ENCODE data around the gene STXBP5L.
A peak's percentile ranks its signal among the peaks of the same experiment; 100 is the strongest.

The STXBP5L gene

DNA sequence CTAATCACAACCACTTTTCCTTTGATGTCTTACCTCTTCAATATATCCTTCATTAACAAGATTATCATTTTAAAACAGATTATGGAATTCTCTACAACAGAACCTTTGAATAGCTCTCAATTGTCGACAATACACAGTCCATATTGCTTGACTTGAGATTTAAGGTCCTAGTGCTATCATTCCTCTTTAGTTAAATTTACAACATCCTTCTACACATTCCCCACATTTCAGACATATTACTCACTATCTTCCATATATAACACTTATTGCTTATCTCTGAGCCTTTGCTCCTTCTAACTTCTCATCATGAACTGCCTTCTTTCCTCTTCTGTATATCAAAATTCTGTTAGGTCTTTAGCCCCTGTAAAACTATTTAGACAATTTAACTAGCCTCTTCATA lies 247.0 kb downstream of the STXBP5L start:
- Histone ChIP-seq H2BK15ac (ENCODE audit: low read depth, poor library complexity, severe bottlenecking) (no peak overlapping the region), H3K18ac (ENCODE audit: low read depth in 1 of 2, low read length in 2 of 2) (no peak overlapping the region), H3K4ac (ENCODE audit: low read depth in 1 of 2, low read length in 2 of 2) (no peak overlapping the region), H3K4me3 (ENCODE audit: insufficient read depth in 1 of 2, low read depth in 1 of 2, low read length in 2 of 2) (no peak overlapping the region), H2BK5ac (ENCODE audit: low read depth, low read length, poor library complexity, severe bottlenecking) (no peak overlapping the region), H4K91ac (ENCODE audit: low read length) (no peak overlapping the region), H3K4me1 (ENCODE audit: control insufficient read depth, insufficient read depth, low read depth, low read length) (no peaks in the 10 kb centered on the region), H3K9ac (ENCODE audit: low read length) (no peak overlapping the region), H3K27ac (ENCODE audit: low read length, poor library complexity, severe bottlenecking) (no peak overlapping the region), H3K23ac (ENCODE audit: low read length in 2 of 2) (no peak overlapping the region), H3K14ac (ENCODE audit: low read length in 2 of 2) (no peak overlapping the region), H4K8ac (ENCODE audit: low read length) (no peak overlapping the region), H3K79me1 (replicated peaks; ENCODE audit: low read length, poor library complexity, severe bottlenecking) (no peaks in the 10 kb centered on the region), H3K4me2 (ENCODE audit: low read length, poor library complexity, severe bottlenecking) (no peak overlapping the region), H3K9me3 (ENCODE audit: control insufficient read depth, low read length) (peaks cover 3% of the 10 kb centered on the region), H2AK5ac (ENCODE audit: low read length, severe bottlenecking) (no peak overlapping the region), H2AFZ (ENCODE audit: low read depth, low read length) (no peak overlapping the region), H3K36me3 (ENCODE audit: control insufficient read depth in 1 of 2, insufficient read depth in 2 of 2, low read depth in 1 of 2, low read length in 2 of 2) (no peaks in the 10 kb centered on the region), H2BK12ac (ENCODE audit: low read length in 2 of 2) (no peak overlapping the region), H2BK120ac (ENCODE audit: low read depth, low read length) (no peak overlapping the region), H3K27me3 (ENCODE audit: control insufficient read depth in 1 of 2, insufficient read depth in 1 of 2, low read length in 2 of 2) (no peaks in the 10 kb centered on the region)
- peak; percentile 2 for DNase-seq
- WGBS = 15% methylated on average over 1 of the region's 1 CpG

DNA sequence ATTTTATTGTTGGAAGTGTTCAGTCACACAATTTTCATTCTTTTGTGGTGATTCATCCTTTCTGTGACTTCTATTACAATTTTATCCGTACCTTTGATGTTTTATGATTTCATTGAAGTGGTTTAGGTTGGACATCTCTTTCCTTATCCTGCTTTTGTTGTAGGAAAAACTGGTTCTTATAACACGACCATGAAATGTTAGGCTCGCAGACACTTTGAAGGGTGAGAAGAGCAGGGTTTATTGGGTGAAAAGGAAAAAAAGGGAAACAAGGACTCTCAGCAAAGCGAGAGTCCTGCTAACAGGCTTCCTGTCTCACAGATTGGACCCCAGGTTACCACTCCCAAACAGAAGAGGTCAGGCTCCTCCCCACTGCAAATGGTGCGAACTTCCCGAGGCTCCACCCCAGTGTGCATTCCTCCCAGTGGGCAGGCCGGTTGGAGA lies 257.4 kb downstream of the STXBP5L start:
- H2BK120ac ChIP-seq (ENCODE audit: low read depth, low read length) = no peak overlapping the region
- no peak overlapping the region for H3K4ac ChIP-seq (ENCODE audit: low read depth in 1 of 2, low read length in 2 of 2)
- H3K14ac ChIP-seq (ENCODE audit: low read length in 2 of 2) = no peak overlapping the region
- H3K9ac ChIP-seq (ENCODE audit: low read length) = no peak overlapping the region
- H2BK12ac ChIP-seq (ENCODE audit: low read length in 2 of 2) = no peak overlapping the region
- peaks cover 4% of the 10 kb centered on the region for H3K9me3 ChIP-seq (ENCODE audit: control insufficient read depth, low read length)
- H2AFZ ChIP-seq (ENCODE audit: low read depth, low read length) = no peak overlapping the region
- H2BK5ac ChIP-seq (ENCODE audit: low read depth, low read length, poor library complexity, severe bottlenecking) = no peak overlapping the region
- H3K4me2 ChIP-seq (ENCODE audit: low read length, poor library complexity, severe bottlenecking) = no peak overlapping the region
- H2AK5ac ChIP-seq (ENCODE audit: low read length, severe bottlenecking) = no peak overlapping the region
- H3K23ac ChIP-seq (ENCODE audit: low read length in 2 of 2) = no peak overlapping the region
- no peak overlapping the region for H3K27ac ChIP-seq (ENCODE audit: low read length, poor library complexity, severe bottlenecking)
- H3K27me3 ChIP-seq (ENCODE audit: control insufficient read depth in 1 of 2, insufficient read depth in 1 of 2, low read length in 2 of 2) = no peaks in the 10 kb centered on the region
- H3K18ac ChIP-seq (ENCODE audit: low read depth in 1 of 2, low read length in 2 of 2) = no peak overlapping the region
- no peaks in the 10 kb centered on the region for H3K79me1 ChIP-seq (replicated peaks; ENCODE audit: low read length, poor library complexity, severe bottlenecking)
- H4K8ac ChIP-seq (ENCODE audit: low read length) = no peak overlapping the region
- no peak overlapping the region for H2BK15ac ChIP-seq (ENCODE audit: low read depth, poor library complexity, severe bottlenecking)
- no peaks in the 10 kb centered on the region for H3K36me3 ChIP-seq (ENCODE audit: control insufficient read depth in 1 of 2, insufficient read depth in 2 of 2, low read depth in 1 of 2, low read length in 2 of 2)
- WGBS = 66% methylated on average over 5 of the region's 7 CpGs
- no peaks in the 10 kb centered on the region for H3K4me1 ChIP-seq (ENCODE audit: control insufficient read depth, insufficient read depth, low read depth, low read length)
- H3K4me3 ChIP-seq (ENCODE audit: insufficient read depth in 1 of 2, low read depth in 1 of 2, low read length in 2 of 2) = no peak overlapping the region
- DNase-seq = no peak
- no peak overlapping the region for H4K91ac ChIP-seq (ENCODE audit: low read length)

GRCh38 chr3:121167374-121168139 lies 259.6 kb downstream of the STXBP5L start:
- no peaks in the 10 kb centered on the region for H3K27me3 ChIP-seq (ENCODE audit: control insufficient read depth in 1 of 2, insufficient read depth in 1 of 2, low read length in 2 of 2)
- no peak overlapping the region for H3K9ac ChIP-seq (ENCODE audit: low read length)
- no peak overlapping the region for H2BK12ac ChIP-seq (ENCODE audit: low read length in 2 of 2)
- no peak overlapping the region for H4K8ac ChIP-seq (ENCODE audit: low read length)
- H2BK120ac ChIP-seq (ENCODE audit: low read depth, low read length) = no peak overlapping the region
- H2BK15ac ChIP-seq (ENCODE audit: low read depth, poor library complexity, severe bottlenecking) = no peak overlapping the region
- no peak overlapping the region for H3K4ac ChIP-seq (ENCODE audit: low read depth in 1 of 2, low read length in 2 of 2)
- H4K91ac ChIP-seq (ENCODE audit: low read length) = no peak overlapping the region
- no peak overlapping the region for H2AK5ac ChIP-seq (ENCODE audit: low read length, severe bottlenecking)
- no peak overlapping the region for H2AFZ ChIP-seq (ENCODE audit: low read depth, low read length)
- no peak for DNase-seq
- H3K79me1 ChIP-seq (replicated peaks; ENCODE audit: low read length, poor library complexity, severe bottlenecking) = no peaks in the 10 kb centered on the region
- H3K18ac ChIP-seq (ENCODE audit: low read depth in 1 of 2, low read length in 2 of 2) = no peak overlapping the region
- H2BK5ac ChIP-seq (ENCODE audit: low read depth, low read length, poor library complexity, severe bottlenecking) = no peak overlapping the region
- no peaks in the 10 kb centered on the region for H3K4me1 ChIP-seq (ENCODE audit: control insufficient read depth, insufficient read depth, low read depth, low read length)
- no peaks in the 10 kb centered on the region for H3K9me3 ChIP-seq (ENCODE audit: control insufficient read depth, low read length)
- H3K4me2 ChIP-seq (ENCODE audit: low read length, poor library complexity, severe bottlenecking) = no peak overlapping the region
- H3K23ac ChIP-seq (ENCODE audit: low read length in 2 of 2) = no peak overlapping the region
- H3K36me3 ChIP-seq (ENCODE audit: control insufficient read depth in 1 of 2, insufficient read depth in 2 of 2, low read depth in 1 of 2, low read length in 2 of 2) = no peaks in the 10 kb centered on the region
- no peak overlapping the region for H3K27ac ChIP-seq (ENCODE audit: low read length, poor library complexity, severe bottlenecking)
- WGBS = 62% methylated on average over 4 of the region's 4 CpGs
- H3K4me3 ChIP-seq (ENCODE audit: insufficient read depth in 1 of 2, low read depth in 1 of 2, low read length in 2 of 2) = no peak overlapping the region
- H3K14ac ChIP-seq (ENCODE audit: low read length in 2 of 2) = no peak overlapping the region

GRCh38 chr3:121175083-121175482 lies 267.1 kb downstream of the STXBP5L start:
- no peak for DNase-seq
- no peaks in the 10 kb centered on the region for H3K27me3 ChIP-seq (ENCODE audit: control insufficient read depth in 1 of 2, insufficient read depth in 1 of 2, low read length in 2 of 2)
- no peak overlapping the region for H2AK5ac ChIP-seq (ENCODE audit: low read length, severe bottlenecking)
- H3K4ac ChIP-seq (ENCODE audit: low read depth in 1 of 2, low read length in 2 of 2) = no peak overlapping the region
- no peak overlapping the region for H3K23ac ChIP-seq (ENCODE audit: low read length in 2 of 2)
- no peak overlapping the region for H3K14ac ChIP-seq (ENCODE audit: low read length in 2 of 2)
- no peak overlapping the region for H4K91ac ChIP-seq (ENCODE audit: low read length)
- no peak overlapping the region for H3K4me2 ChIP-seq (ENCODE audit: low read length, poor library complexity, severe bottlenecking)
- no peak overlapping the region for H3K9ac ChIP-seq (ENCODE audit: low read length)
- peaks cover 11% of the 10 kb centered on the region for H3K9me3 ChIP-seq (ENCODE audit: control insufficient read depth, low read length)
- no peaks in the 10 kb centered on the region for H3K79me1 ChIP-seq (replicated peaks; ENCODE audit: low read length, poor library complexity, severe bottlenecking)
- H3K4me1 ChIP-seq (ENCODE audit: control insufficient read depth, insufficient read depth, low read depth, low read length) = no peaks in the 10 kb centered on the region
- H3K4me3 ChIP-seq (ENCODE audit: insufficient read depth in 1 of 2, low read depth in 1 of 2, low read length in 2 of 2) = no peak overlapping the region
- H3K36me3 ChIP-seq (ENCODE audit: control insufficient read depth in 1 of 2, insufficient read depth in 2 of 2, low read depth in 1 of 2, low read length in 2 of 2) = no peaks in the 10 kb centered on the region
- H3K18ac ChIP-seq (ENCODE audit: low read depth in 1 of 2, low read length in 2 of 2) = no peak overlapping the region
- no peak overlapping the region for H3K27ac ChIP-seq (ENCODE audit: low read length, poor library complexity, severe bottlenecking)
- H2BK5ac ChIP-seq (ENCODE audit: low read depth, low read length, poor library complexity, severe bottlenecking) = no peak overlapping the region
- no peak overlapping the region for H2BK120ac ChIP-seq (ENCODE audit: low read depth, low read length)
- no peak overlapping the region for H2BK12ac ChIP-seq (ENCODE audit: low read length in 2 of 2)
- no peak overlapping the region for H2BK15ac ChIP-seq (ENCODE audit: low read depth, poor library complexity, severe bottlenecking)
- no peak overlapping the region for H2AFZ ChIP-seq (ENCODE audit: low read depth, low read length)
- H4K8ac ChIP-seq (ENCODE audit: low read length) = no peak overlapping the region

All from mesenchymal stem cell (in vitro differentiated cells and primary cell).